HG02840 (cell line): ENCODE measurements around the gene FOXN3.
A peak's percentile ranks its signal among the peaks of the same experiment; 100 is the strongest.

Source experiments
- ATAC-seq: cut with Tn5 transposase; IDR thresholded peaks from one replicate; pipeline ENCODE4 v1.9.1; 2021; ENCODE audit warnings: mild to moderate bottlenecking, moderate library complexity, moderate number of reproducible peaks; ENCODE audit not compliant: unreplicated experiment, low FRiP score

The FOXN3 gene, protein sequence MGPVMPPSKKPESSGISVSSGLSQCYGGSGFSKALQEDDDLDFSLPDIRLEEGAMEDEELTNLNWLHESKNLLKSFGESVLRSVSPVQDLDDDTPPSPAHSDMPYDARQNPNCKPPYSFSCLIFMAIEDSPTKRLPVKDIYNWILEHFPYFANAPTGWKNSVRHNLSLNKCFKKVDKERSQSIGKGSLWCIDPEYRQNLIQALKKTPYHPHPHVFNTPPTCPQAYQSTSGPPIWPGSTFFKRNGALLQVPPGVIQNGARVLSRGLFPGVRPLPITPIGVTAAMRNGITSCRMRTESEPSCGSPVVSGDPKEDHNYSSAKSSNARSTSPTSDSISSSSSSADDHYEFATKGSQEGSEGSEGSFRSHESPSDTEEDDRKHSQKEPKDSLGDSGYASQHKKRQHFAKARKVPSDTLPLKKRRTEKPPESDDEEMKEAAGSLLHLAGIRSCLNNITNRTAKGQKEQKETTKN

DNA sequence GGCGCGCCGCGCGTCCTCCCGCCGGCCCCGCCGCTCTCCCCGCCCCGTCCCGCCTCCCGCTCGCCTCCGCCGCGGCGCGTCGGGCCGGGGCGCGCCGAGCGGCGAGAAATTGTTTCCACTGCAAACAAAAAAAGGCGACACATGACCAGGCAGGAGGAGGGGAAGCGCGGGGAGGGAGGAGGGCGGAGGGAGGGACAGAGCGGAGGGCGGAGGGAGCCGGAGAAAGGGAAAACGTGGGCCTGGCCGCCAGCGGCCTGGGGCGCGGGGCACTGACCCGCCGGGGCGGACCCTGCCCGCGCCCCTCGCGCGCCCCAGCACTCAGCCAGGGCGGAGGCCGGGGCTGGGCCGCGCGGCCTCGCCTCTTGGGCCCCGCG is at the start of gene FOXN3:
Gene FOXN3 (minus strand): TSS at position 143 of the 374 bp plus-strand sequence. CDS start 4,757 bp downstream, outside the sequence.
- peak; percentile 47 for ATAC-seq

DNA sequence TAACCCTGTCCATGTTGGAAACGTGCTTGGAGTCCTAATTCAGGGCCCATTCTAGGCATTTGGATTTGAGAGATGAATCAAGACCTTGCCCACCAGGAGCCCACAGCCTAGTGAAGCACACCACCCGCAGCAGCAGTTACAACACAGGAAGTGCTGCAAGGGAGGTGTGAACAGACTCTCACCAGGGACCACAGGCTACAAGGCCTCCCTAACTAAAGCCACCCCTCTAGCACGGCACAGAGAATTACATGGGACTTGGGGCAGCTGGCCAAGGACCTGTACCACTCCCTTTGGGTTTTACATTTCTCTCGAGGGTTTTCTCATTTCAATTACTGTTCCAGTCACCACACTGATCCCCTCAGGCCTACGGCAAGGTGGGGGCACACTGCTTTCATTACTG is 49.5 kb upstream of the FOXN3 start:
- ATAC-seq = no peak

DNA sequence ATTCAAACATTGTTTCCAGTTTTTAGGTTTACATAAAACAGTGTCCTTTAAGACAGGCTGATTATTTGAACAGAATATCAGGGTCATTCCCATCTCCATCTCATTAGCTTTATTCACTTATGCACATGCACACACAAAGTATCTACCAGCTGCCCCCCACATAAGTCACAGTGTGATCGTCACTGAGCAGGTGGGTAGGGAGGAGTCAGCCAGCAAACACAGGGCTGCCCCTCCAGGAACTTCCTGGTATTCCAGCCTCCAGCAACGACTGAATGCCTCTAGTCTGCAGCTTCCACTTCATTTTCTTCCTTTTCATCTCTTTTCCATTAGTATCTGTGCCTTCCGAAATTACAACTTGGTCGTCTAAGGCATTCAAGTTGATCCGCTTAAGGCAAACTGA is 48.8 kb upstream of the FOXN3 start:
- no peak for ATAC-seq

DNA sequence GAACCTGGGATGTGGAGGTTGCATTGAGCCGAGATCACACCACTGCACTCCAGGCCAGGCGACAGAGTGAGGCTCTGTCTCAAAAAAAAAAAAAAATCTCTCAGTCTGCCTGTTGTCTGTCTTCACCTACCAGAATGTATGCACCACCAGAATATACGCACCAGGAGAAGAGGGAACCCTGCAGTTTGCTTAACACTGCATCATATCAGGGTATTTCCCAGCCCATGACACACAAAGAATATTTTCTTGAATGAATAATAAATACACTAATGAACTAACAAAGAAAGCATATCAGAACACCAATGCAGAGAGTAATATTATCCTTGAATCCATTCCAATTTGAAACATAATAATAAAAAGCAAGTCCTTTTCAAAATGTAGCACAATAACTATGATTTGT is 44.2 kb upstream of the FOXN3 start:
- ATAC-seq = no peak

DNA sequence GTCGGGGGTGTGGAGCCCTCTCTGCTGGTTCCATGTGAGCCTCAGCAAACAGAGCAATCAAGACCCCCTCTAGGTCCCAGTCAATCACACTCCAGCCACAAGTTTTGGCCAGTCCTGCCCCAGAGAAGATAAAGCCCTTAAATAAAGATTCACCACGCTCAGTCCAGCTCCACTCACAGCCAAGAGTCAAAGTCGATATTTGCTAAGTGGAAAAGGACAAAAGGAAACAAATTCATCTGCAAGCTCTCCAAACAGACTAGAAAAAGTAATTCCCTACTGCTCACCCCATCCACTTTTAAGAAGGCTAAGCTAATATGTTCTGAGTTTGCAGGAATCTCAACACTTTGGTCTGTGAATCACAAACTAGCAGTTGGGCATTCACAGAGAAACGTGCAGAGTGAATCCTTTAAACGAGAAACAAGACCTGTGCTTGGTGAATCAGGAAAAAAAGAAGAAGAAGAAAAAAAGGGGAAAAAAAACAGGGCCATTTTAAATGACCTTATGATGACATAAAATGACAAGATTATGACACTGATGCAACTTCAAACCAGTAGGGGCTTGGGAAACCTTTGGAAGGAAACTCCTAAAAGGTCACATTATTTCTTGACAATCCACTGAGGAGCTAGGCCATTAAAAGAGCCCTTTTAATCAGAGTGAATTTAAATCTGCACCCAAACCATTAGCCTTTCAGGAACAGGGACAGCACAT is 41.8 kb upstream of the FOXN3 start:
- no peak for ATAC-seq

DNA sequence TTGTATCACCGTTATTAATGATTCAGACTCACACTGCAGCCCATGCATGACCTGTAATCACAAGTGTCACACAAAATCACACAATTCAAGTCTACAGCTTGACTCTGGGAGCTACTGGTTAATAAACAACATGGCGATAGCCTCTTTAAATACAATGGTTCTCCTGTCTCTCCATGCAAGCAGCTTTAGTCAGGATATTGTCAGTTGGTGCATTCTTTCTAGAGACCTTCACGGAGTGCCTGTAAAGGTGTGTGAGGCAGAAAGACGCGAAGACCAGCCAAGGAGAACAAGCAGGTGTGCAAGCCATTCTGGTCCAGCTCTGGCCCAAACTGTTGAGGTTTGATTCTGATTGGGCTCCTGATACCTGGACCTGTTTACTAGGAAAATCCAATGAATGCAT is 40.0 kb upstream of the FOXN3 start:
- ATAC-seq = no peak

DNA sequence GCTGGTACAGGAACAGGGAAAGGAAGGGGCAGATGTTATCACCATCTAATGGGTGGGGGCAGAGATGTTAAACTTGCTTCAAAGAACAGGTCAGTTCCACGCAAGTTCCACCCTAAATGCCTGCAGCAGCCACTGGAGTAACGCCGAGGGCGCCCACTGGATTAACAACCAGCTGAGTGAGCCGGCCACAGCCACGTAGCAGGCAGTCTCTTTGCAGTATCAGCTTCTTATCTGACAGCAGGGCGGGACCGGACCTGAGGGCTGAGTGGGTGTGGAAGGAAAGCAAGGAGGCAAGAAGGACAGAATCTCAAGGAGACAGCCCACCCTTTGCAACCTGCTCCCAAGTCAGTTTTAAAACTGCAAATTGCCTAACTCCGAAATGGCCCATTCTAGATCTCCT is 38.4 kb upstream of the FOXN3 start:
- no peak for ATAC-seq

DNA sequence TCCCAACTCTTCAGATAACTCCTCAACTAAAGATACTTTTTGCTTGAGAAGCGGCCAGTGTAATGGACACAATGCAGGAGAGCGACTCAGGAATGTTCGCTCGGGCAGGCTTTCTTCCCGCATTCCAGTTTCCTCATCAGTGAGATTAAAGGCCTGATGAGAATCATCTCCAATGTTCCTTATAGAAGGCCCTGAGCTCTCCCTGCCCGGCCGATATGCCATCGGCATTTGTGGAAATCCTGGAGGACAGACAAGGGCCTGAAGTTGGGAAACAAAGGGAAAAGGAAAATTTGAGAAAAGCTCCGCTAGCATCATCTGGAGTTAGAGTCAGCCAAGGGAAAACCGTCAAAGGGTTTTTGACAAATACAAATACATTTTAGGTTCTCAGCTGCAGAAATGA is 38.0 kb upstream of the FOXN3 start:
- ATAC-seq = no peak

DNA sequence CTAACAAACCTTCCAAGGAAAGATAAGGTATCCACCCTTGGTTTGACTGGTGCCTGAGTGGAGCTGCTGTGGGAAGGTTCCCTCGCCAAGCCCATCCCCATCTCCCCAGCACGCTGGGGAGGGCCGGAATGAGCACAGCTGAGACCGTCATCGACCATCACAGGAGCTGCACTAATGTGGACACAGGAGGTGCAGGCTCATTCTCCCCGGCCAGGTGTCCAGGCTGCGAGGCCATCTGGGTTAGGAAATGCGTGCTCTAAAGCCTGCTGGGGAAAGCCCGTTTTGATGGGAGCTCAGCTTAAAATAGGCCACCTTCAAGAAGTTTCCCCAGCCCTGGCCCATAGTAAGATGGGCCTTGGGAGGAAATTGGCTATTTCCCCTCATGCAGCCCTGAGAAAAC is 35.2 kb upstream of the FOXN3 start:
- ATAC-seq = no peak

DNA sequence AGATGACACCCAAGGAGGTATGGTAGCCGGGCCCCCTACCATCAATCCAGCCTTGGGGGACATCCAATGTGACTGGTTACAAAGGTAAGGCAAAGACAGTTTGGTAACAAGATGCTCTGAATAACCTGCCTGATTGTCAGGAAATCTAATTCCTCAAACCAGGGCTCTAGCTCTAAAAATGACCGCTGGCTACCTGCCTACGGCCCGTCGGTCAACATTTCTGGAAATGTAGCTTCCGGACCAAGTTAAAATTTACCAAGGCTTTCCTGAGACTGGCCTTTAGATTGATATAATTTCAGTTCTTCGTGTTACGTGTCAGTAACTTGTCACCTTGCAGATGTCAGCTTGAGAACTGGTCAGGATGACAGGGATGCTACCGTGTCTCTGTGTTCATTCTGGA is 34.2 kb upstream of the FOXN3 start:
- no peak for ATAC-seq

DNA sequence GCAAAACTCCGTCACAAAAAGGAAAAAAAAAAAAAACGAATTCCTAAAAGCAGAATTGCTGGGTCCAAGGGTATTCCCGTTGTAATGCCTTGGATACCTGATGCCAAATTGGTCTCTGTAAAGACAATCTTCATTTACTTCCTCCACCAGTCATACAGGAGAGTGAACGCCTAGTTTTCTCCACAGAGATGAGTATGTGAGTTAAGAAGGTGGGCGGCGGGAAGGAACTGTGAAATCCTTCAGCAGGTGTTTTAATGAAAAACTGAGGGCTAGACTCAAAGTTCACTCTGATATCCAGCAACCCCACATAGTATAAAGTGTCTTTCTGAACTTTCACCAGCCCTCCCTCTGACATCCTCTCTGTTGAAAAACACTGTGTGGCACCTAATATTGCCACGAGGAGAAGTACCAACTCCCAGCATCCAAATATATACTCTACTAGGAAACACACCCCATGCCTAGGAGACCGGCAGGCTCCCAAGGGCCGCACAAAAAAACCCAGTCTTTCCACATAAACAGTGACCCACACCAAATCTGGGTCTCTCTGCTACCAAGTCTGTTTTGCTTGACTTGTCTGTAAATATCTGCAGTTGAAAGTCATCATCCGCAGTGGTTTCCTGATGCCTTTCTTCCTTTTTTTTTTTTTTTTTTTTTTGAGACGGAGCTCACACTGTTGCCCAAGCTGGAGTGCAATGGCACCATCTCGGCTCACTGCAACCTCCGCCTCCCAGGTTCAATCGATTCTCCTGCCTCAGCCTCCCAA is 30.3 kb upstream of the FOXN3 start:
- no peak for ATAC-seq

DNA sequence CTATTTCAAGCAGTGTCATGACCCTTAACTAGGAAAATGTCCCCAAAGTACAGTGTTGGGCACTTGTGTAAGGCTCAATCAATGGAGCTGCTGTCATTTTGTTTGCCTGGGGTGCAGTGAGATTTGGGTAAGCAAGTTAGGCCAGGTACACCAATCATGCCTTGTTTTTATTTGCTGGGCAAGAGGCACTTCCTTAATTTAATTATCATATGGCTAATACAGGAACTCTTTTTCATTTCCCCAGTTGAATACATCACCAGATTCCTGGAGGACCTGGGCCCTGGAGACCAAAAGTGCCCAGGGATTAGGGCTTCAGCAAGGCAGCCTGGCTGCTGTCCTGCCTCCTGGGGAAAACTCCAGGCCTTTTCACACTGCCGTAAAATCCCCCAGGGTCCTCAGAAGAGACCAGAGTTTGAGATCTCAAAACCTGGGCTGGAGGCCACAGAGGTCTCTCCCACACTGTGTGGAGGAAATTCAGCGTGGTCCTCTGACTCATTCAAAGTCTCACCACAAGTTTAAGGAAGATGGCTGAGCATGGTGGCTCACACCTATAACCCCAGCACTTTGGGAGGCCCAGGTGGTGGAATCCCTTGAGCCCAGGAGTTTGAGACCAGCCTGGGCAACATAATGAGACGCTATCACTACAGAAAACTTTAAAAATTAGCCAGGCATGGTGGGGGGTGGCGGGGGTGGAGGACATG is 28.4 kb upstream of the FOXN3 start:
- no peak for ATAC-seq

DNA sequence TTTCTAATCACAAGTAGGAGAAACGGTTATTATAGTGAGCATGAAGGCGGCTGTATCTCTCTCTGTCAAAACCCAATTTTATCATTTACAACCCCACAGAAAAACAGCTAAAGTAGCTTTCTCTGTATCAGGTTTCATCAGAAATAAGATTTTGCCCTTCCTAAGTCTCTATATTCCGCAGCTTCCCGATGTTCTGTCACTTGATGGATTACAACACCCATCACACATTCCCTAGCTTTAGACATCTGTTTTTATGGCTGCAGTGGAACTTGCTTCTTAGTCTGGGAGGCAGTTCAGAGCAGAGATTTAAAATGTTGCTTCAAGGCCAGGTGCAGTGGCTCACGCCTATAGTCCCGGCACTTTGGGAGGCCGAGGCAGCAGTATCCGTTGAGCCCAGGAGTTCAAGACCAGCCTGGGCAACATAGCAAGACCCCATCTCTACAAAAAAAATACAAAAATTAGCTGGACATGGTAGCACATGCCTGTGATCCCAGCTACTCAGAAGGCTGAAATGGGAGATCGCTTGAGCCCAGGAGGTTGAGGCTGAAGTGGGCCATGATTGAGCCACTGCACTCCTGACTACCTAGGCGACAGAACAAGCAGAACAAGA is 27.6 kb upstream of the FOXN3 start:
- no peak for ATAC-seq

DNA sequence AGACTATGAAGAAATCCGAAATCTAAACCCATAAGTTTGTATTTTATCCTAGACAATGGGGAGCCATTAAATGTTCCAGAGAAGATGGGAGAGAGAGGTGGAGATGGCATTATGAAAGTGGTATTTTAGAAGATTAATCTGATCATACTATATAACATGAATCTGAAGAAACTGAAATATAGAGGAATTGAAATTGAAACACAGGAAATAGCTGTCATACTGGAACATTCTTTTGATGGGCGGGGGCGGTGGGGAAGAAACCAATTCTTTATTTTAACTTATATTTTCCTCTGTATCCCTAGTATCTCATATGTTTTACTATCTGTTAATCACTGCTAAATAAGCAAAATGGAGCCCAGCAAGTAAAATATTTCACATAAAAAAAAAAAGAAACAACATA is 27.0 kb upstream of the FOXN3 start:
- no peak for ATAC-seq

DNA sequence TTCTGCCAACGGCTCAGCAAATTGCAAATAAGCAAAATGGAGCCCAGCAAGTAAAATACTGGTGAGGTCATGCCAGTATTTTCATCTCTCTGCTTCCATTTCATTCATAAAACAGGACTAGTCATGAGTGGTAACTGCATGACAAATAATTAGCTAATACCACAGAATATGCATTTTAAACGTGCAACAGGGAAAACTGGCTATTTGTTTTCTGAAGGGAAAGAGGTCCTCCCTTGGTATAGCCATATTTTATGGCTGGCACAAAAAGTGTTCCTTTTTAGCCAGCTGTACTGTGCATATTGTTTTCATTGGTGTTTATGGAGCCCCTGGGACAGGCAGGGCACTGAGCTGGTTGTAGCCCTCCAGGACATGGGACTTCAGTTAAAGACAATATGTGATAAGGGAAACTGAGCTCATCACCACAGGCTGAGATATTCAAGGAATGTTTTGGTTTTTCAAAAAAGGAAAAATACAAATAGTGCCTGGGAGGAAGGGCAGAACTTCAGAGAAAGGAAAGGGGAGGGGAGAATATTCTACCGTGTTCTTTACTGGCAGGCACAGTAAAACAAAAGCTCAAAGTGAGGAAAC is 26.1 kb upstream of the FOXN3 start:
- no peak for ATAC-seq

DNA sequence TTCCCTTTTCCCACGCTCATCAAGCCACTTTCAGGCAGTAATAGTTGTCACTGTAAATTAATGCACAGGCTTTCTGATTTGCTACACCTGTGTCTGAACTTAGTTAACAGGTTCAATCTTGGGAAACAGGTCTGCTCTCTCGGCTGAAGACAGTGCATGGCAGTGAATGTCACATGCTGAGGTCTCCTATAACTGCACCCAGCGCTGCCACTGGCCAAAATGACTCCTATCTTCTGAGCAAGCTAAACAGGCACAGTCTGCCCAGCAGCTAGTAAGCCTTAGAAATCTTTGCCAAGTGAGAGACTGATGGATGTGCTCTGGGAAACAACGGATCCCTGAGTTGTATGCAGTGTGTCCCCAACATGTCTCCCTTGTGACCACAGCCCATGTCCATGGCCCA is 25.2 kb upstream of the FOXN3 start:
- ATAC-seq = no peak

DNA sequence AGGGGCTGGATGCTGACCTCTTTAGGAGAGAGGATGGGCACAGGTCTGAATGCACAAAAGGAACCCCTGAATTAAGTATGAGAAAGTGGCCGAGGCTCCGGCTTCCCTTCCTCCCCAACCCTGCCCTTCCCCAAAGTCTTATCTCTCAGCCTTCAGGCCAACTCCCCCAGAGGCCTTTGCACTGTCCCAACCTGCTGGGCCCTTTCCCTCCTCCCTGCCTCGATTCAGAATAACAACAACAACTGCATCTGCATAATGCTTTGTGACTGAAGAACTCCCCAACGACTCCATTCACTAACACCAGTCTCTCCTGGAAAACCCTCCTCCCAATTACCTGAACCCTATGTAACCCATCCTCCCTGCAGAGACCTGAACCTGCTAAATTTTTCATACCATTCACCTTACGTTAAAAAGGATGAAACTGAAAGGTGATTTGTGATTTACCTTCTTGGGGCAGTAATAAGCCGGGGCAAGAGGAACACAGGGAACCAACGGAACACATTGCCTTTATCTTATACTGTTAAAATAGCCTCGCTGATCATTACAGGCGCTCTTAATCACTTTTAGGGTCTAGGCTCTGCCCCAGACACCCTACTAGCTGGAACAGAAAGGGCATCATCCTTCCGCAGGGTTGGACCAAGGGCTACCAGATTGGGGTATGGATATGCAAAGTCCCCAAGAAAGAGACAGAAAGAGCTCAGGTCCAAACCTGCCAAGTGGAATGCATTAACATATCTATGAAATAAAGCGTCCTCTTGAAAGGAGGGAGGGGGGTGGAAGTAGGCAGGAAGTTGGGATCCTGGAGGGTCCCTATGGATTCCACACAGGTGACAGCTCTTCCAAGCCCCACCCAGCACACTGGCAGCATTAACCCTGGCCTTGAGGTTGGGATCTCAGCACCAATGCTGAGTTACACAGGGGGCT is 24.2 kb upstream of the FOXN3 start:
- ATAC-seq = no peak

DNA sequence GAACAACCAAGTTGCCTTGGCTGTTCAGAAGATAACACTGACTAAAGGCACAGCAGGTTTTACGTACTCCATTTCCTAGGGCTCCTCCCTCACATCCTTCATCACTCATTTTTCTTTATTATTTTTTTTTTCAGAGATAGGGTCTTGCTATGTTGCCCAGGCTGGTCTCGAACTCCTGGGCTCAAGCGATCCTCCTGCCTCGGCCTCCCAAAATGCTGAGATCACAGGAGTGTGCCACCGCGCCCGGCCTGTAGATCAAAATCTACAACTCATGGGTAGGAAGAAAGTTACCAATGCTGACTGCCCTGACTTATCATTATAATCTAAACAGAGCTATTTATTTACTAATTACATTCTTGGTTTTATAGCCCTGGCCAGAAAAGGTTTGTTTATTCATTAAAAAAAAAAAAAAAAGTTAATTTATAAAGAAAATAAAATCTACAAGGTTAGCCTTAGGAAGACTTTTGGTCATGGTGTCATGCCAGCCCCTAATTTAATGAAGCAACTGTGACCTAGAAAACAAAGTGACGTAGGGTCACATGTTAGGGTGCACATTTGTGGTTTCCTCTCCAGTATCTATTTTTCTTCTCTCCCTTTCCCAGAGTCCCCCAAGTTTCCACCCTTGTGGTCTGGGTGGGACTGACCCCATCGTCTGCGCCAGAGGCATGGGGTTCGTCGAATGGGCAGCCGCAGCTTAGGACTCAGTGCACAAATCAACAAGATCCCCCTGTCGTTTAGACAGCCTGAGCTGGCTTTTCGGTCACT is 19.0 kb upstream of the FOXN3 start:
- ATAC-seq = no peak
